ENCODE results near the gene TAB2. TPM values are rescaled to one million over a fixed set of nuclear protein-coding genes. Genes with fewer than 3 reads are reported as not detected.

The TAB2 gene
- total RNA-seq, 2 experiments from 2014 or later: 121 to 123 TPM

- ChIA-PET POLR2A (interaction anchor here (0.6 to 1.1 kb wide), 2 partner anchors 31 to 134 kb away, joined by 3 to 4 read pairs; no protein-coding TSS in a partner anchor), CTCF (no interaction called here)
- Mint-ChIP-seq H3K27ac (peak overlapping the region; percentile 42), H3K9me3 (no peaks in the 10 kb centered on the region), H3K4me1 (ENCODE audit: low read depth) (peaks cover 47% of the 10 kb centered on the region), H3K27me3 (no peaks in the 10 kb centered on the region), H3K4me3 (no peak overlapping the region), H3K36me3 (ENCODE audit: low read depth) (peaks cover 94% of the 10 kb centered on the region)
- intact Hi-C loops (cut with DNase I, micrococcal nuclease): loop anchor here in 1 of 2 experiments (2.0 kb wide), 1 partner anchor 53 kb away; no protein-coding TSS in a partner anchor
- no peaks in the 10 kb centered on the region for H3K9me3 ChIP-seq (ENCODE audit: control insufficient read depth in 1 of 2, insufficient read depth in 1 of 2, low read length in 2 of 2)
- DNase-seq: no peak
- TF ChIP-seq CTCF (IDR thresholded peaks at IDR 0.05): no peak
- H3K27me3 ChIP-seq (ENCODE audit: control insufficient read depth in 1 of 2, insufficient read depth in 2 of 2, low read length in 2 of 2): no peaks in the 10 kb centered on the region
- peaks cover 2% of the 10 kb centered on the region for H3K4me1 ChIP-seq (ENCODE audit: insufficient read depth, low read length)
- no peak for ATAC-seq (ENCODE audit: poor library complexity)
- H3K27ac ChIP-seq (ENCODE audit: low read depth in 1 of 2, low read length in 2 of 2): no peak overlapping the region
- peaks cover 56% of the 10 kb centered on the region for H3K36me3 ChIP-seq (ENCODE audit: insufficient read depth, low read length)
- H3K4me3 ChIP-seq (ENCODE audit: low read length): no peak overlapping the region
These were observed 79.9 kb downstream of the TAB2 start for GRCh38 chr6:149397384-149397783.

- no peaks in the 10 kb centered on the region for H3K9me3 ChIP-seq (ENCODE audit: control insufficient read depth in 1 of 2, insufficient read depth in 1 of 2, low read length in 2 of 2)
- CTCF ChIA-PET: no interaction called here
- H3K36me3 Mint-ChIP-seq (ENCODE audit: low read depth): peaks cover 94% of the 10 kb centered on the region
- H3K4me3 Mint-ChIP-seq: no peak within 1 kb of the TSS
- POLR2A ChIA-PET: no interaction called here
- H3K27me3 Mint-ChIP-seq: no peaks in the 10 kb centered on the region
- peaks cover 20% of the 10 kb centered on the region for H3K4me1 Mint-ChIP-seq (ENCODE audit: low read depth)
- H3K27me3 ChIP-seq (ENCODE audit: control insufficient read depth in 1 of 2, insufficient read depth in 2 of 2, low read length in 2 of 2): no peaks in the 10 kb centered on the region
- intact Hi-C loops (cut with DNase I, micrococcal nuclease): no loop called here
- no peak within 1 kb of the TSS for H3K4me3 ChIP-seq (ENCODE audit: low read length)
- H3K4me1 ChIP-seq (ENCODE audit: insufficient read depth, low read length): no peaks in the 10 kb centered on the region
- peaks cover 68% of the 10 kb centered on the region for H3K36me3 ChIP-seq (ENCODE audit: insufficient read depth, low read length)
- ATAC-seq (ENCODE audit: poor library complexity): no peak
- TF ChIP-seq CTCF (IDR thresholded peaks at IDR 0.05): no peak
- no peaks in the 10 kb centered on the region for H3K9me3 Mint-ChIP-seq
- no peak within 1 kb of the TSS for H3K27ac ChIP-seq (ENCODE audit: low read depth in 1 of 2, low read length in 2 of 2)
- no peak for DNase-seq
- no peak within 1 kb of the TSS for H3K27ac Mint-ChIP-seq
These were observed 82.5 kb downstream of the TAB2 start, which contains the start of gene SUMO4 for GRCh38 chr6:149400050-149400449. SUMO4 (plus strand) TSS chr6:149400262; CDS start chr6:149400392, 130 bp downstream.

GRCh38 chr6:149403534-149403933 lies 86.0 kb downstream of the TAB2 start:
- no peak for TF ChIP-seq CTCF (IDR thresholded peaks at IDR 0.05)
- CTCF ChIA-PET: no interaction called here
- DNase-seq: no peak
- POLR2A ChIA-PET: no interaction called here
- peaks cover 76% of the 10 kb centered on the region for H3K36me3 Mint-ChIP-seq (ENCODE audit: low read depth)
- no peaks in the 10 kb centered on the region for H3K27me3 ChIP-seq (ENCODE audit: control insufficient read depth in 1 of 2, insufficient read depth in 2 of 2, low read length in 2 of 2)
- no peaks in the 10 kb centered on the region for H3K9me3 ChIP-seq (ENCODE audit: control insufficient read depth in 1 of 2, insufficient read depth in 1 of 2, low read length in 2 of 2)
- no peaks in the 10 kb centered on the region for H3K9me3 Mint-ChIP-seq
- peaks cover 6% of the 10 kb centered on the region for H3K4me1 Mint-ChIP-seq (ENCODE audit: low read depth)
- H3K4me3 Mint-ChIP-seq: no peak overlapping the region
- H3K36me3 ChIP-seq (ENCODE audit: insufficient read depth, low read length): peaks cover 69% of the 10 kb centered on the region
- ATAC-seq (ENCODE audit: poor library complexity): no peak
- intact Hi-C loops (cut with DNase I, micrococcal nuclease): no loop called here
- H3K4me3 ChIP-seq (ENCODE audit: low read length): no peak overlapping the region
- no peaks in the 10 kb centered on the region for H3K27me3 Mint-ChIP-seq
- no peak overlapping the region for H3K27ac Mint-ChIP-seq
- no peak overlapping the region for H3K27ac ChIP-seq (ENCODE audit: low read depth in 1 of 2, low read length in 2 of 2)
- no peaks in the 10 kb centered on the region for H3K4me1 ChIP-seq (ENCODE audit: insufficient read depth, low read length)

All from CD4-positive, alpha-beta T cell (primary cell).